Ectodermal cell (in vitro differentiated cells): Measurements from ENCODE around the gene CYFIP2.

ENCODE experiments used
- H3K27ac ChIP-seq: 2 replicates; pipeline ENCODE4 v1.7.0; 2013; ENCODE audit warnings: mild to moderate bottlenecking, low read depth, low read length; ENCODE audit not compliant: insufficient read depth, poor library complexity, severe bottlenecking
- H3K27me3 ChIP-seq: 2 replicates; pipeline ENCODE4 v1.7.0; 2013; ENCODE audit warnings: mild to moderate bottlenecking, low read length; ENCODE audit not compliant: insufficient read depth, control insufficient read depth, poor library complexity, severe bottlenecking
- H3K36me3 ChIP-seq: one replicate; pipeline ENCODE4 v1.7.0; 2013; ENCODE audit warnings: low read length; ENCODE audit not compliant: control insufficient read depth, insufficient read depth
- H3K4me1 ChIP-seq: one replicate; pipeline ENCODE4 v1.7.0; 2013; ENCODE audit warnings: low read length; ENCODE audit not compliant: control insufficient read depth, insufficient read depth
- H3K4me3 ChIP-seq: 2 replicates; pipeline ENCODE4 v1.7.0; 2013; ENCODE audit warnings: low read depth, low read length, control low read depth; ENCODE audit not compliant: insufficient read depth
- H3K9me3 ChIP-seq: 2 replicates; pipeline ENCODE4 v1.7.0; 2013; ENCODE audit warnings: mild to moderate bottlenecking, low read length, moderate library complexity; ENCODE audit not compliant: control insufficient read depth
- WGBS, 2 experiments: methylation state at CpG; one replicate each; pipeline ENCODE4 v1.1.7; 2013; ENCODE audit warnings: missing lambda C conversion rate in 2 of 2; 5-methylcytosine and 5-hydroxymethylcytosine counted together

The CYFIP2 gene

GRCh38 chr5:157431544-157432200, 165.7 kb downstream of the CYFIP2 start:
- no peaks in the 10 kb centered on the region for H3K4me1 ChIP-seq
- 60 to 66% methylated on average over 3 to 4 of the region's 4 CpGs for WGBS, 2 experiments
- H3K4me3 ChIP-seq = no peak overlapping the region
- no peaks in the 10 kb centered on the region for H3K27me3 ChIP-seq
- H3K27ac ChIP-seq = no peak overlapping the region
- H3K36me3 ChIP-seq = no peaks in the 10 kb centered on the region
- H3K9me3 ChIP-seq = no peaks in the 10 kb centered on the region

GRCh38 chr5:157434096-157434495, 168.2 kb downstream of the CYFIP2 start:
- 92 to 93% methylated on average over 4 of the region's 4 CpGs for WGBS, 2 experiments
- Histone ChIP-seq H3K4me3 (no peak overlapping the region), H3K27ac (no peak overlapping the region), H3K9me3 (no peaks in the 10 kb centered on the region), H3K4me1 (no peaks in the 10 kb centered on the region), H3K36me3 (no peaks in the 10 kb centered on the region), H3K27me3 (no peaks in the 10 kb centered on the region)

- no peaks in the 10 kb centered on the region for H3K9me3 ChIP-seq
- WGBS, 2 experiments = 86 to 91% methylated on average over 6 to 7 of the region's 7 CpGs
- peaks cover 4% of the 10 kb centered on the region for H3K4me1 ChIP-seq
- H3K4me3 ChIP-seq = no peak overlapping the region
- no peaks in the 10 kb centered on the region for H3K27me3 ChIP-seq
- no peaks in the 10 kb centered on the region for H3K36me3 ChIP-seq
- no peak overlapping the region for H3K27ac ChIP-seq
Measured at GRCh38 chr5:157443041-157443549, 177.2 kb downstream of the CYFIP2 start.

GRCh38 chr5:157444224-157444623, 178.3 kb downstream of the CYFIP2 start:
- no peak overlapping the region for H3K4me3 ChIP-seq
- H3K4me1 ChIP-seq = peaks cover 4% of the 10 kb centered on the region
- no peaks in the 10 kb centered on the region for H3K36me3 ChIP-seq
- no peaks in the 10 kb centered on the region for H3K9me3 ChIP-seq
- 77 to 80% methylated on average over 4 of the region's 4 CpGs for WGBS, 2 experiments
- no peaks in the 10 kb centered on the region for H3K27me3 ChIP-seq
- H3K27ac ChIP-seq = no peak overlapping the region
